Activated T-helper 9 cell treated with anti-CD3 and anti-CD28 coated beads, Interleukin-2, amount 50 U/mL, for 16 hours (primary cell): Measurements from ENCODE around the gene METAP1.
"Not testable (repeated sequence)": the region's sequence is repeated elsewhere in the genome, so short reads cannot be mapped to it uniquely, and the experiment has no call there.

Source experiments
- DNase-seq: peaks from one replicate; pipeline ENCODE4 v3.0.0-alpha.2; 2020; ENCODE audit warnings: low read depth

METAP1 gene

DNA sequence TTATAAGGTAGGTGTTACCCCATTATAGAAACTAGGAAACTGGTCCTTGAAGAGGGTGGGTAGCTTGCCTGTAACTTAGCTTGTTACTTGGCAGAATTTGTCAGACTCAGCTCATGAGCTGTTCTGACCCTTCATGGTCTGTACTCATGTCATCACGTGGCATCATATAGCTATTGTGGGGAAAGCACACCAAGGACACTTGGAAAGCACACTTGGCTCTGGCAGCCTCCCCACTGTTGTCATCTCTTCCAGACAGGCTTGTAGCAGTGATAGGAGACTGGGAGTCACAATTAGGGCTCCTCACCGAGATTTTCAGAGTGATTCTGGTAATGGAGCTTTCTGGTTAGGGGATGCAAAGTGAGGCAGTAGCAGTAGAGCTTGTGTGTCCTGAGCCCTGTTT, 62.7 kb downstream of the METAP1 start:
- DNase-seq, result no peak

- DNase-seq, result no peak
Observed at GRCh38 chr4:99059550-99059949, 64.0 kb downstream of the METAP1 start.

DNA sequence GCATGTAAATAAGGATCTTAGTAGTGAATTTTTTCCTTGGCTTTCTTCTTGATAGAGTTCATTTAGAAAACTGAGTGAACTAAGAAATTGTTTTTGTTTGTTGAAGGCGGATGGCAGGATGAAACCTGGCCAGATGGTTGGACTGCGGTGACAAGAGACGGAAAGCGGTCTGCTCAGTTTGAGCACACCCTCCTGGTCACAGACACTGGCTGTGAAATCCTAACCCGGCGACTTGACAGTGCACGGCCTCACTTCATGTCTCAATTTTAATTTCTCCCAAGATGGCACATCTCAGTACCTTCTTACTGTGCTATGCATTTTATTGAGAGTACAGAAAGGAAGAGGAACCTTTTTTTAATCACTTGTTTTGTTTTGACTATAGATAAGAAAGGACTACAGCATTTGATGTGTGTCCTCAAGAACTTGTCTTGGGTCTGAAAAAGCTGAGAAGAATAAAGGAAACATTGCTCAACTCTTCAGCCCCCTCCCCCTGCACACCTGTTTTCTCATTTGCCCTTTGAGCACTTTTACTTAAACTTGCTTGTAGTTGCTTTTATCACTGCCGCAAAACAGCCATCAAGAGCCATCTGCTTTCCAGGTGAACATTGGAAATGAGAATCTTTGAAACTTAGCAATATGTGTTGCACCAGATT, 65.7 kb downstream of the METAP1 start:
- DNase-seq, result no peak

DNA sequence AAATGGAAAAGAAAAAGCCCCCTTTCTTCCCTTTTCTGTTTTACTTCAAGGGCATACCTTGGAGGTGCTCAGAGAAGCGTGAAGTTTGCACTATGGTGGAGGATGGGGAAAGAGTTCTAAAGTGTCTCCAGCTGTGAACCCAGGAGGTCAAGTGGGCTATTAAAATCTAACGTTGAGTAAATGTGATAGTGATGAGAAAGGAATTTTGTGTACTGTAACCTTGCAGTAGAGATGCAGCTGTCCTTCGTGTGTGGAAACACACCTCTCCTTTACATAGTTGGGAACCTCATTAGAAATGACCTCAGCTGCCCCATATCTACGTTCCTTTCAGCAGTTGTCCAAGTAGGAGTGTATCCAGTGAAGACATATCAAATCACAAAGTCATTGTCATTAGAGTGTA, 66.6 kb downstream of the METAP1 start:
- DNase-seq, result no peak

GRCh38 chr4:99065521-99065920, 70.0 kb downstream of the METAP1 start:
- not testable (repeated sequence) for DNase-seq

- no peak for DNase-seq
Observed at GRCh38 chr4:99067617-99068016, 72.1 kb downstream of the METAP1 start.

DNA sequence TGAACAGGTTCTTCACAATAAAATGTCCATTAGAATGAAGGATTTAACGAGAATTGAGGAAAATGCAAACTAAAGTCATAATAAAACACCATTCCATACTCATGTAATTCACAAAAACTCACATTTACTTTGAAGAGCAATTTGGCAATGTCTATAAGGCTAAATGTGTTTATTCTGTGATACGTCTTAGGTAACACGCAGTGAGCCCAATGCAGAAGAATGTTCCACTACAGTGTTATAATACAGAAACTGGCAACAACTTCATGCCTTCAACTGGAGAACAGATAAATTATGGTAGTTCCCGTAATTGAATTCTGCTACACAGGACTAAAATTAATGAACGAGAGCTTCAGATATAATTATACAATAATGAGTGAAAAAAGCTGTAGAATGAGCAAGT, 75.6 kb downstream of the METAP1 start:
- DNase-seq, result no peak

DNA sequence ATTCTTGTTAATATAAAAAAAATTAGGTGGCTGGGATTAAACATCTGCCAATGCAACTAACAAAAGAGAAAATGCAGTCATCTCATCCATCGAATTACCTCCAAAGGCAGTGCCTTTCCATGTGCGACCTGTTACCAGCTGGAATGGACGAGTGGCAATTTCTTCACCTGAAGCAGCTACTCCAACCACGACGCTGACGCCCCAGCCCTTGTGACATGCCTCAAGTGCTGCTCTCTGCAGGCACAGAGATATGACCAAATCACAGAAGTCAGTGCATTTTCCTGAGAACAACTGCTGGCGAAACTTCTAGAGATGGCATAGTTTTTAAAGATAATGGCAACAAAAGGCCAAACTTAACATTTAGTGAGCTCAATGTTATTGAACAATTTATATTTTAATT, 79.3 kb downstream of the METAP1 start:
- no peak for DNase-seq

DNA sequence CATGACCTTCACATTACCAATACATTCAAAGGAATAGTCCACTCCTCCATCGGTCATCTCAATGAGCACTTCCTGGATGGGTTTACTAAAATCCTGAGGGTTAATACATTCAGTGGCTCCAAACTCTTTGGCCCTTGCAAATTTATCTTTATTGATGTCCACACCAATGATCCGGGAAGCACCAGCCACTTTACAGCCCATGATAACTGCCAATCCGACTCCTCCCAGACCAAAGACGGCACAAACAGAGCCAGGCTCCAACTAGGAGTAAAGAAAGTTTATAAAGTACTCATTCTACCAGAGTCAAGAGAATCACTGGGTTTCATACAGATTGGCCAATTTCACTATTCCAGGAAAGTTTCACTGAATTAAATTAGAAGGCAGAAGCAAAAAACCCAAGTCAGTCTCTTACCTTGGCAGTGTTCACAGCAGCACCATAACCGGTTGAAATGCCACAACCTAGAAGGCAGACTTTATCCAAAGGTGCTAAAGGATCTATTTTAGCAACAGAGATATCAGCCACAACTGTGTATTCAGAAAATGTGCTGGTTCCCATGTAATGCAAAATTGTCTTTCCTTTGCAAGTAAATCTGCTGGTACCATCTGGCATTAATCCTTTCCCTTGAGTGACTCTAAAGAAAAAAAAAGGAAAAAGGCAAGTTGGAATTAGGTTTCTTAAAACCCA, 80.9 kb downstream of the METAP1 start:
- DNase-seq, result no peak

DNA sequence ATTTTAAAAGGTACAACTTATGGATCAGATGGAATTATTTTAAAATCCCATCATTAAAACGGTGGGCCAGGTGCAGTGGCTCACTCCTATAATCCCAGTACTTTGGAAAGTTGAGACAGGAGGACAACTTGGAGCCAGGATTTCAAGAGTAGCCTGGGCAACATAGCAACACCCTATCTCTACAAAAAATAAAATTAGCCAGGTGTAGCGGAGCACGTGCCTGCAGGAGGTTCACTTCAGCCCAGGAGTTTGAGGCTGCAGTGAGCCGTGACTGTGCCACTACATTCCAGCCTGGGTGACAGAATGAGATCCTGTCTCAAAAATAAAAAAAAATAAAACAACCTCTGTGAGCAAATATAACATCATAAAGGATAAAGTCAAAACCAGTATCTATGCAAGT, 81.7 kb downstream of the METAP1 start:
- DNase-seq, result no peak

GRCh38 chr4:99078336-99078735, 82.8 kb downstream of the METAP1 start:
- DNase-seq, result no peak

- DNase-seq, result no peak
Observed at GRCh38 chr4:99078931-99079624, 83.6 kb downstream of the METAP1 start.

- DNase-seq, result no peak
Observed at GRCh38 chr4:99079625-99080295, 84.2 kb downstream of the METAP1 start.

DNA sequence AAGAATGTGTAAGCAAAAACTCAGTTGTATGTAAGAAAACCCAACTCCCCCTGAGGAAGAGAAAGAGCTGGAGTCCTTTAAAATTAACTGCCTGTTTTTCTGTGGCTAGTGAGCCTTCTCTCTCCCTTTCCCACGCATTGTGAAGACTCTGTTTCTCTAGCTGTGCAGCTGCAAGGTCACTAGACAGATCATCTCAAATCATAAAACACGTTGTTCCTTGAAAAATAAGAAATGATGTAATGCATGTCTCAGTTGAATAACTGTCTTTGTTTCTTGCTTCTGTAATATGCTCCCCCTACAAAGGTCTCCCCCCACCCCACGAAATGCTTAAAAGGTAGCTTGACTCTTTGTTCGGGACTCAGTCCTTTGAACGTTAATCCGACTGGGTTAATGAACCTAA, 85.3 kb downstream of the METAP1 start:
- DNase-seq, result not testable (repeated sequence)

GRCh38 chr4:99082192-99082591, 86.7 kb downstream of the METAP1 start:
- DNase-seq, result no peak

DNA sequence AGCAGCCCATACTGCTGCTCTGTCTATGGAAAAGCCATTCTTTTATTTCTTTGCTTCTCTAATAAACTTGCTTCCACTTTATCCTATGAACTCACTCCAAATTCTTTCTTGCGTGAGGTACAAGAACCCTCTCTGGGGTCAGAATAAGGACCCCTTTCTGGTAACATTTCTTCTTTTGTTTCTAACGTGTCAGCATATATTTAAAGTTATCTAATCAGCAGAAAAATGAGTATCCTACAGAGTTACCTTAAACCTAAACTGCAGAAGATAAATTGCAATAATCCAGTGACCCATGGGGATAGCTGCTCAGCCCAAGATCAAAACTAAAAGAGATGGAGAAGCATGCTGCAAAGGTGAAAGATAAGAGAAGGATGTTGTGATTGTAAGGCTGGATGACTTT, 89.1 kb downstream of the METAP1 start:
- no peak for DNase-seq

GRCh38 chr4:99088023-99088449, 92.5 kb downstream of the METAP1 start:
- DNase-seq, result no peak

- peak; percentile 86 for DNase-seq
Observed at GRCh38 chr4:99088481-99089365, 93.2 kb downstream of the METAP1 start, which contains the start of gene ADH5. Gene ADH5 (minus strand): TSS chr4:99088788. CDS start chr4:99088700, 88 bp downstream.

DNA sequence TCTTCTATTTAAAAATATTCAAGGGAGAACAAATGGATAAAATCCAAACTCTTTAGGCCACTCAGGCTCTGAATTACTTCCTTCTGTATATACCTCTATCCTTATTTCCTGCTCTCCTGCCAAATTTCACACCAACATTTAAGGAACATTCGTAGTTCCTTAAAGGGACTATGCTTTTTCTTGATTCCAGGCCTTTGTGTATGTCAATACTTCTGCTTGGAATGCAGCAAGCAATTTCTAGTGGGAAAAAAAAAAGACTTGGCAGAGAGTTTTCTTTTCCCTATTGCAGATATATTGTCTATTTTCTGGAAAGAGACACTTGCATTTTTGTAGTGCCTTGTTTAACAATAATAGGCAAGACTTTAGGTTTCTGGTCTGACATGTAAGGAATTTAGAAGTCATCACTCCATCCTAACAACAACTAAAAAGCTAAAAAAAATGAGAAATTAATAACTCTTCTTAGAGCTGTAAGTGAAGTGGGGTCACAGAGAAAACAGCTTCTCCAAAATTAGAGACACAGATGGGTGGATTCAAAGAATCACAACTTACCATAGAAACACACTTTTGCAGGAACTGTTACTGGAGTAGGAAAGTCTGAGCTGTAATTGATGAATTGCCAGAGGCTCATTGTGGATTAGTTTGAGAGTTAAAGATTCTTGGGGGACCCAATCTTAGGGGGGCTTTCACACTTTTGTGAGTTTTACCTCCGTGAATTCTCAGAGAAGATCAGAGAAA, 95.1 kb downstream of the METAP1 start:
- DNase-seq, result no peak

GRCh38 chr4:99091216-99091575, 95.7 kb downstream of the METAP1 start:
- DNase-seq, result no peak

DNA sequence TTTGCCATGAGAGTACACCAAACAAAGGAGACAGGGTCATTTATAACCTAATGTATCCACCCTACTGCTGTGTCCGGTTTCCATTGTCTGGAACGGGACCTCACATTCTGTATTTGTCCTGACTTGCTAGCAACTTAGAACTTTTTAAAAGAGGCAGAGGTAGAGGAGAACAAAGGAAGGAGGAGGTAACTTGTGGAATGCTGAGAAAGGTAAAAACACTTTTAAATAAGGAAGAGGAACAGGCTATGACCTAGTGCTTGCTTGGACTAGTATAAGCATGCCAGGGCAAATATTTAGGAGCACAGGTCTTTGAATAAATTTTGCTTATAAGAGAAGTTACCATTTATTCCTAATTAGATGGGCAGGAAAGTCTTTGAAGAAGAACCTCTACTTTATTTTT, 96.3 kb downstream of the METAP1 start:
- DNase-seq, result not testable (repeated sequence)
